Activated CD4-positive, alpha-beta T cell treated with anti-CD3 and anti-CD28 coated beads for 24 hours (primary cell): ENCODE results near the gene CA10.

Source experiments
- DNase-seq, 2 donors: peaks; one replicate each; pipeline ENCODE4 v3.0.0-alpha.2; 2020; ENCODE audit warnings: low read depth in 2 of 2

Gene CA10

GRCh38 chr17:51601622-51602261, 556.8 kb downstream of the CA10 start:
- no peak for DNase-seq

GRCh38 chr17:51598824-51599223, 559.7 kb downstream of the CA10 start:
- DNase-seq, result no peak

- DNase-seq, result no peak
Measured at GRCh38 chr17:51597345-51597744, 561.2 kb downstream of the CA10 start.

DNA sequence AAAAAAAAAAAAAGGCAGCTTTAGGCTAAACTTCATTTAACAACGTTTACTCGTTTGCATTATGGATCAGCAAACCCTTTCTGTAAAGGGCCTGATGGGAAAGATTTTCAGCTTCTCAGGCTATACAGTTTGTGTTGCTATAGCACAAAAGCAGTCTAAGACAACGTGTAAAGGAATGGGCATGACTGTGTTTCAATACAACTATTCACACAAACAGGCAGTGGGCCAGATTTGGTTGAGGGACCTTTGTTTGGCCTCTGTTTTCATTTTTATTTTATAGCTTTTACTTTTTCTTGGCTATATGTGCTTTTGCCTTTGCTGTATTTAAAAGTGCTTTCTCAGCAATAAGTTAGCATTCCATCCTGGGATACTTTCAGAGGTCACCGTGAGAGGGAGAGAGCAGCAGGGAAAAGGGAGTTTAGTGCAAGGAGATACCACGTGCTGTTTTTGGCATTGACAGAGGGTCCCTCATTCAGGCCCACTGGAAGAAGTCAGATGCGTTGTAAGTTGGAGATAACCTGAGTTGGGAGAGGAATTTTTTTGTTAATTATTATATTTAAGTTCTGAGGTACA, 562.6 kb downstream of the CA10 start:
- no peak for DNase-seq

GRCh38 chr17:51590071-51590656, 568.4 kb downstream of the CA10 start:
- no peak for DNase-seq

GRCh38 chr17:51588063-51588462, 570.5 kb downstream of the CA10 start:
- no peak for DNase-seq

DNA sequence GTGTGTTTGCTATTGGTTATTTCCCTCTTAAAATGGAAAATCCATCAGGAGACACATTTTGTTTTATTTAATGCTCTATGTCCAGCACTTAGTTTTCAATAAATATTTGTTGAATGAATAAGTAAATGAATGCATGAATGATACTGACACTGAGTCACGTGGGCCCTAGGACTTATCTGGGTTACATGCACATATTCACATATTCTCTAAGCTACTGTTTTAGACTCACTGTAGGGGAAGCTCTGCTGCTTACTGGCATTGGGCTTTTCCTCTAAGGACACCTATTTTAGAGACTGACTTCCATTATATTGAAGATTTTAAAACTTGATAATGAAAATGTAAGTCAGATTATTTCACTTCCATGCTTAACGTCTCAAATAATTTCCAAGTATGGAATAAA, 571.0 kb downstream of the CA10 start:
- no peak for DNase-seq

DNA sequence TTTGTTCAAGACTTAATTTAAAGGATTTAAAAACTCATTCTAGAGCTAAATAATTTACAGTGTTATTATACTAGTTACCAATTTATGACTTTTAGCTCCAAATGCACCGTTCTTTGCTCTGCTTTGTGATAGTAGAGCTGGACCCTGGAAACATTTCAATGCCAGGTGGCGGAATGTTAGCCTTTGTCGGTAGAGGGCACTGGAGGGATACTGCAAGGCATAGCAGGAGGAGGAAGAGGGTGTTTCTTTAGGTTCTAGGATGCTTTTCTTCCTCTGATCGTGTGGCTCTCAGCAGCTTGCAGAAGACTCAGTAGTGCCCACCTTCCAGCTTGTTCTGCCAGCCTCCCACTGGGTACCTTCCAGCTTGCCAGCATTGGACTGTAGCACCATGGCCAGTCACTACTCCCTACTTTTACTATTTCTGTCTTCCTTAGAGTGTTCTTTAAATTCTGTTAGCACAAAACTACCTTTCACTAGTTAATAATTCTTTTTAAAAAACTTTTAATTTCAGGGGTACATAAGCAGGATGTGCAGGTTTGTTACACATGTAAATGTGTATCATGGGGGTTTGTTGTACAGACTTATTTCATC, 572.9 kb downstream of the CA10 start:
- no peak for DNase-seq

- DNase-seq, result no peak
Measured at GRCh38 chr17:51580869-51581268, 577.6 kb downstream of the CA10 start.
